Natural killer cell (primary cell): Measurements from ENCODE around the gene TPM3. TPM values are rescaled to one million over a fixed set of nuclear protein-coding genes. Genes with fewer than 3 reads are reported as not detected.

ENCODE experiments used
- ATAC-seq, 3 donors: fragments of 150-1000 bp in 2 of 3; fragments of 200-7000 bp in 1 of 3; cut with Tn5 transposase; 1 replicate in 1 of 3; 2 replicates in 2 of 3; pipeline ENCODE4 v1.10.0; 2021; ENCODE audit warnings: mild to moderate bottlenecking in 2 of 3, moderate library complexity in 2 of 3
- DNase-seq, 2 donors: peaks; one replicate each; pipeline versions ENCODE4 v3.0.0 to v3.0.0-alpha.2; 2013 to 2021; ENCODE audit warnings: mixed read lengths in 1 of 2
- H3K27ac ChIP-seq: one replicate; pipeline ENCODE4 v1.5.1; 2013; ENCODE audit warnings: mild to moderate bottlenecking, low read length
- H3K27me3 ChIP-seq: one replicate; pipeline ENCODE4 v1.6.1; 2013; ENCODE audit warnings: low read length; ENCODE audit not compliant: control insufficient read depth, insufficient read depth
- H3K36me3 ChIP-seq: one replicate; pipeline ENCODE4 v1.6.1; 2013; ENCODE audit warnings: low read length; ENCODE audit not compliant: control insufficient read depth, insufficient read depth
- H3K4me1 ChIP-seq: one replicate; pipeline ENCODE4 v1.6.1; 2013; ENCODE audit warnings: low read length; ENCODE audit not compliant: control insufficient read depth, insufficient read depth
- H3K4me3 ChIP-seq: one replicate; pipeline ENCODE4 v1.5.1; 2013; ENCODE audit warnings: low read length
- H3K9me3 ChIP-seq: one replicate; pipeline ENCODE4 v1.6.1; 2013; ENCODE audit warnings: low read length; ENCODE audit not compliant: control insufficient read depth, insufficient read depth
- H3K27ac Mint-ChIP-seq, 2 donors: one replicate each; pipeline ENCODE4 v1.8.0; 2022; ENCODE audit warnings: mild to moderate bottlenecking in 2 of 2, mixed read lengths in 2 of 2, moderate library complexity in 1 of 2
- H3K27me3 Mint-ChIP-seq, 2 donors: one replicate each; pipeline ENCODE4 v1.8.0; 2022; ENCODE audit warnings: low read depth in 2 of 2, mixed read lengths in 2 of 2
- H3K36me3 Mint-ChIP-seq: one replicate; pipeline ENCODE4 v1.8.0; 2022; ENCODE audit warnings: mixed read lengths
- H3K4me1 Mint-ChIP-seq, 2 donors: one replicate each; pipeline ENCODE4 v1.8.0; 2022; ENCODE audit warnings: mixed read lengths in 2 of 2
- H3K4me3 Mint-ChIP-seq: one replicate; pipeline ENCODE4 v1.8.0; 2022; ENCODE audit warnings: mild to moderate bottlenecking, moderate library complexity, mixed read lengths
- H3K9me3 Mint-ChIP-seq, 2 donors: one replicate each; pipeline ENCODE4 v1.8.0; 2022; ENCODE audit warnings: mixed read lengths in 2 of 2
- CTCF ChIP-seq: fragments of 200-600 bp; IDR thresholded peaks from one replicate; pipeline ENCODE4 v1.8.0; 2022; ENCODE audit warnings: antibody characterized with exemption
- WGBS: methylation state at CpG from one replicate; pipeline ENCODE4 v1.1.7; 2013; ENCODE audit warnings: missing lambda C conversion rate; ENCODE audit not compliant: insufficient coverage; 5-methylcytosine and 5-hydroxymethylcytosine counted together
- intact Hi-C: fragments of 100-400 bp; cut with micrococcal nuclease; formaldehyde crosslinking; loops from one replicate; pipeline ENCODE4 v1.14.2; 2022
- total RNA-seq, 4 donors: library from RNA; stranded (reverse); fragments of 120-200 nt in 1 of 4; gene quantifications; one replicate each; pipeline versions ENCODE4 v1.2.3 to v1.2.4, GENCODE V29; 2013 to 2022

The TPM3 gene
- total RNA-seq, 3 donors from 2014 or later (not counting 1 experiment from before 2014, with no cell fraction given), result 516 to 622 (median 551) TPM

- no peaks in the 10 kb centered on the region for H3K27me3 ChIP-seq
- no peak for ATAC-seq
- WGBS, result 100% methylated on average over 2 of the region's 2 CpGs
- H3K27ac ChIP-seq, result no peak overlapping the region
- no peaks in the 10 kb centered on the region for H3K36me3 ChIP-seq
- H3K4me3 ChIP-seq, result no peak overlapping the region
- Mint-ChIP-seq H3K27me3 (no peaks in the 10 kb centered on the region), H3K4me1 (no peaks in the 10 kb centered on the region), H3K27ac (no peak overlapping the region), H3K4me3 (no peak overlapping the region), H3K36me3 (no peaks in the 10 kb centered on the region), H3K9me3 (no peaks in the 10 kb centered on the region)
- H3K9me3 ChIP-seq, result no peaks in the 10 kb centered on the region
- DNase-seq, result peak in 1 of 2 donors; percentile 27
- no peaks in the 10 kb centered on the region for H3K4me1 ChIP-seq
- intact Hi-C loops, result no loop called here
- peak; percentile 37 for TF ChIP-seq CTCF
Measured at GRCh38 chr1:154145986-154146385, 45.9 kb downstream of the TPM3 start.

DNA sequence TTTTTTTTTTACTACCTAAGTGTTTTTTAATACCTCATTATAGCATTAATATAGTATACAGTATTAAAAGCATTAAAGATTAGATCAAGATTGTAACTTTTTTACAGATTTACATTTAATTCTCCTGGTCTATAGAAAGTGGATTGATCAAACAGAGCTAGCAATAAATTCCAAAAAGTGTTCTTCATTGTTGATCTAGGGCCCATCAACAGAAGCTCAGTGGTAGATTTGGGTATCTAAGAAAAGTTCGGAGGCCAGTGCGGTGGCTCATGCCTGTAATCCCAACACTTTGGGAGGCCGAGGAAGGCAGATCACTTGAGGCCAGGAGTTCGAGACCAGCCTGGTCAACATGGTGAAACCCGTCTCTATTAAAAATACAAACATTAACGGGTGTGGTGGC, 49.5 kb downstream of the TPM3 start:
- Histone ChIP-seq H3K27me3 (no peaks in the 10 kb centered on the region), H3K4me1 (no peaks in the 10 kb centered on the region), H3K9me3 (no peaks in the 10 kb centered on the region), H3K4me3 (no peak overlapping the region), H3K36me3 (no peaks in the 10 kb centered on the region), H3K27ac (no peak overlapping the region)
- ATAC-seq (no peak), DNase-seq (no peak)
- Mint-ChIP-seq H3K4me3 (no peak overlapping the region), H3K36me3 (no peaks in the 10 kb centered on the region), H3K4me1 (no peaks in the 10 kb centered on the region), H3K27ac (no peak overlapping the region), H3K27me3 (no peaks in the 10 kb centered on the region), H3K9me3 (no peaks in the 10 kb centered on the region)
- 98% methylated on average over 6 of the region's 6 CpGs for WGBS
- intact Hi-C loops, result no loop called here
- no peak for TF ChIP-seq CTCF

DNA sequence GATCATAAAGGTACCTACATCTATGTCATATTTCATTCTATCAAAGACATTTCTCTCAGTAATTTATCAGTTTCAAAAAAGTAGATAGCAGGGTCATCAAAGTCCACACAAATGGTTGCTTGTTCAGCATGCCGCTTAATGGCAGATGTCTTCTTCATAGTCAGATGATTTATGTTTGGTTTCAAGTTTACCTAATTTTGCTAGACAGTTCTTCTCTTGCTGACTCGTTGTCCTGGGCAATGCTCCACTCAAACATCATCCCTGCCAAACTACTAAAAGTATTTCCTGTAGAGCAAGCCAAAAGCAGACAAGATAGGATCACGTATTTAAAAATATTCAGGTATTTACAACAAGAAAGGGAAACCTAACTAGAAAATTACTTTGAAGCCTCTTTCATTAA, 50.7 kb downstream of the TPM3 start:
- H3K27ac ChIP-seq, result no peak overlapping the region
- H3K27me3 ChIP-seq, result no peaks in the 10 kb centered on the region
- no peaks in the 10 kb centered on the region for H3K9me3 ChIP-seq
- ATAC-seq, result no peak
- TF ChIP-seq CTCF, result no peak
- Mint-ChIP-seq H3K4me3 (no peak overlapping the region), H3K36me3 (no peaks in the 10 kb centered on the region), H3K27me3 (no peaks in the 10 kb centered on the region), H3K27ac (no peak overlapping the region), H3K4me1 (no peaks in the 10 kb centered on the region), H3K9me3 (no peaks in the 10 kb centered on the region)
- WGBS, result 46% methylated on average over 2 of the region's 3 CpGs
- no peaks in the 10 kb centered on the region for H3K4me1 ChIP-seq
- H3K4me3 ChIP-seq, result no peak overlapping the region
- intact Hi-C loops, result no loop called here
- H3K36me3 ChIP-seq, result no peaks in the 10 kb centered on the region
- no peak for DNase-seq

DNA sequence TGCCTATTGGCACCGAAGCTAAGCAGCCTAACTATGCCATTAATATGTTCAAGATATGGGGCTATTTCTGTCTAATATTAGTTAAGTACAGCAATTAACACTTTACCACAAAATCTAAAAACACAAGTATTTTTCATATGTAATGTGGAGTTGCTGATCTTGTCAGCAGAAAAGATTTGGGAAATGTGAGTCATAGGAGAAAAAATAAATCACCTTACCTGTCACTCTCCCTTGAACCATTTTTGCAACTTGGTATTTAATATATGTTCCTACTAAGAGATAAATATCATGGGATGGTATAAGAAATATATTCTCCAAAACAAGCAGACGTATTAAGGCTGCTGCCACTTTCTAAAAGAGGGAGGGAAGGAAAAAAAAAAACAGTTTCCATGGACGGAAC, 54.0 kb downstream of the TPM3 start:
- Histone ChIP-seq H3K27me3 (no peaks in the 10 kb centered on the region), H3K4me3 (no peak overlapping the region), H3K4me1 (no peaks in the 10 kb centered on the region), H3K36me3 (no peaks in the 10 kb centered on the region), H3K27ac (no peak overlapping the region), H3K9me3 (no peaks in the 10 kb centered on the region)
- Mint-ChIP-seq H3K9me3 (no peaks in the 10 kb centered on the region), H3K4me3 (no peak overlapping the region), H3K27ac (no peak overlapping the region), H3K27me3 (no peaks in the 10 kb centered on the region), H3K36me3 (no peaks in the 10 kb centered on the region), H3K4me1 (no peaks in the 10 kb centered on the region)
- WGBS, result 100% methylated on average over 1 of the region's 3 CpGs
- no peak for ATAC-seq
- no peak for DNase-seq
- TF ChIP-seq CTCF, result no peak
- intact Hi-C loops, result no loop called here
